Embryonic facial prominence (tissue), 1 donor: ENCODE results near the gene ATP13A3.

Experiments used
- DNase-seq: peaks from one replicate; pipeline ENCODE4 v3.0.0-alpha.2; 2016; ENCODE audit errors: extremely low spot score

ATP13A3 gene

DNA sequence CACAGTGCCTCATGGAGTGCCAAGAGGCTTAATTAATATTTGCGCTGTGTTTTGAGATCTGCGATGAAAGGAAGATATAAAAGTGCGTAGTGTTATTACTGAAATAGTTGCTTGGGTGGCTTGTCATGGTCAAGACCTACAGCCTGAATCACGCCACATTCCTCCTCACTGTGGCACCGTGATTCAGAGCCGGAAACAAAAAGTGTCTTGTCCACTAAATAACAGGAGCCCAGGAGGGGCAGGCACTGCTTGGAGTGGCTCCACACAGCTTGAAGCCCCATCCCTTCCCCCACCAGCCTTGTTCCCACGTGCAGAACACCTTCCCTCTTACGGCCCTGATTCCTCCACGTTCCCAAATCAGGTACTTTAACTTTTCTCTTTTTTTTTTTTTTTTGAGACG is 116.0 kb downstream of the ATP13A3 start:
- DNase-seq = no peak

DNA sequence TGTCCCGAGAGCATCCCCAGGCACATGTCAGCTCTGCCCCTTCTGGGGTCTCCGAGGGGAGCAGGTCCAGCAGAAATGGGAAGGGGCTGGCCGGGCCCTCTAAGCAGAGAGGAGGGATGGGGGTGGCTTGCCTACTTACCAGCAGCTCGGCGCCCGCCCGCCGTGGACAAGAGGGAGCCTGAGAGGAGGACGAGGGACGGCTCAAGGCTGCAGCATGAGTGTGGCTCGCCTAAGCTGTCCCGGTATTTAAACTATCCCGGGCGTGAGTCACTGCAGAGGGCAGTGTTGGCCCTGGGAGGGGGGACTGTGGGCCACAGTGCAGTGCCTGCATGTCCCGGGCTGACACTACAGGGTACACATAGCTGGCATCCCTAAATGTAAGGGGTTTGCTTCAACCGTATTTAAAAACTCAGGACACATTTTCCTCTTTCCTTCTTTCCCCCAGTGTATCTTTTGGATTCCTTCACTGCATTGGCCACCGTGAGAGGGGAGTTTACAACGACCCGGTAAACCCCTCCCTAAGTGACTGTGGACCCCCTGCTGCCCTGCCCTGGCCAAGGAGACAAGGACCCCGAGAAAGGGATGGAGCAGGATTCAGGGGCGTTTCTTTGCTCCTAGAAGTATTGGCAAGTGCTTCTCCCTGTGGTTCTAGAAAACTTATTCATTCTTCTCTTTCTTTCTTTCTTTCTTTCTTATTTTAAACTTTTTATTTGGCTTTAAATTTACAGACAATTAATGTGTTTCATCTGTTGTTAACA is 117.1 kb downstream of the ATP13A3 start, which contains the start of gene LRRC15:
TSS of gene LRRC15 (minus strand) at position 222 of the 758 bp plus-strand sequence. CDS start 8,700 bp downstream, outside the sequence.
- DNase-seq = no peak

DNA sequence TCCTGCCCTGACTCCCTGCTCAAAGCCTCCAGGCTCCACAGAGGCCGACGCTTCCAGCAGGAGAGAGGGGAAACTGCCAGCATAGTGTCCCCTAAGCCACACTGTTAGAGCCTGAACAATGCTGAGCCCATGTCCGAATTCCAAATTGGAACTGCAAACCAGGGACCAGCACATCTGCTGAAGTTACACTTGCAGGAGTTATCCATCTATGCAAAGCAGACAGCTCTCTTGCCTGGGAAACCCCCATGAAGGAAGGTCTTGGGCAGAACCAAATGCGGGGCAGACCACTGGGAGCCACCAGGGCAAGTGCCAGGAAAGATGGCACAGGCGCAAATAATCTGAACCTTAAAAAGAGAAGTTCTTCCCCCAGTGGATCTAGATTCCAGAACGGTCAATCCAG is 117.9 kb downstream of the ATP13A3 start:
- DNase-seq = no peak

DNA sequence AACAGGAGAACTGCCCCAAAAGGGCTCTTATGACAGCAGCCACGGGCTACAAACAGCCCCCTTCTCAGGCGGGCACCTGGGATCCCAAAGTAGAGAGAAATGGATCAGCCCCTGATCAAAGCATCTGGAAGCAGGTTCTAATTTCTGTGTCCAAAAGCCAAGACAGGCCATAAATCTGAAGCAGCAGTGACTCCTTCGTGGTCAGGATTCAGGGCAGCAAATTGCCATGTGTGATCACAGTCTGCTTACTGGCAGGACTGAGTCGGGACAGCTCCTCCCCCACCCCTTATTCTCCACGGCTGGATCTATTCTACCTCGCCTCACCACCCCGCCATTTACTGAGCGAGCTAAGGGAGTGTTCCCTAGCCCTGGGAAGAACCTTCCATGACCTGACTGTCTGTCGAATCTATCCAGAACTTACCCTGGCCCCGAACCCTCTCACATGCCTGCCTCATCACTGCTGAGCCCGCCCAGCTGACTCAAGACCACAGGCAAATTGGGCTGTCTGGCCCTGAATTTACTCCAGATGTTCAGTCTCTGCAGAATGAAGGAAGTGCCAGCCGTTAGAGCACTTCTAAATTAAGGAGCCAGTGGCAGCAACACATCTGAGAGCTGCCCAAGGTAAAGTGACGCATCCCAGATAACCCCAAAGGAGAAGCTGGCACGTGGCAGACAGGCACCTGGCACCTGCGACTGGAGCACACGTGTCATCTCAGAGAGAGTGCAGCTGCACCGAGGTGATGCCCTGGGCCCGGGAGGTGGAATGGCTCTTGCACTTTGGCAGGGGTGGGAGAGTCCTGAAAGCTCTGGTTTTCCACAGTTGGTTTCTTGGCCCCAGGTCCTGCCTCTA is 118.6 kb downstream of the ATP13A3 start:
- DNase-seq = peak; percentile 67

DNA sequence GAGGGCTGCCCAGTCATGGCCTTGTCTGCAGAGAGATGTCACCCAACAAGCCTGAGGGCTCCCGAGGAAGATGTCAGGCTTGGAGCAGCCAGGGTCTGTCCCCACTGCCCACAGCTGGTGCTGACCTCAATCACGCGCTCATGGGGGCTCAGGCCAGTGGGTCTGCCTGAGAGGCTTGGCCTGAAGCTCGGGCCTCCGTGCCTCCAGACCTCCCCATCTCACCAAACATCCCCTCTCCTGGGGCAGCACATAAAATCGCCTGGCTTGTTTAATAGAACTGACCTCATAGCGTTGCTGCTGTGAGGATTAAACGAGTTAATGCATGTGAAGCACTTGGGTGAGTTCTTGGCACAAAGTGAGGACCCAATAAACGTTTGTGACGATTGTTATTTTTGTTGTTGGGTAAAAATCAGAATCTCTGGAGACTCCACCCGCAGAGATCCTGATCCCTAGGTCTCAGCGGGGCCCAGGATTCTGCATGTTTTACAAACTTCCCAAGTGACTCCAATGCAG is 120.8 kb downstream of the ATP13A3 start:
- DNase-seq = no peak

DNA sequence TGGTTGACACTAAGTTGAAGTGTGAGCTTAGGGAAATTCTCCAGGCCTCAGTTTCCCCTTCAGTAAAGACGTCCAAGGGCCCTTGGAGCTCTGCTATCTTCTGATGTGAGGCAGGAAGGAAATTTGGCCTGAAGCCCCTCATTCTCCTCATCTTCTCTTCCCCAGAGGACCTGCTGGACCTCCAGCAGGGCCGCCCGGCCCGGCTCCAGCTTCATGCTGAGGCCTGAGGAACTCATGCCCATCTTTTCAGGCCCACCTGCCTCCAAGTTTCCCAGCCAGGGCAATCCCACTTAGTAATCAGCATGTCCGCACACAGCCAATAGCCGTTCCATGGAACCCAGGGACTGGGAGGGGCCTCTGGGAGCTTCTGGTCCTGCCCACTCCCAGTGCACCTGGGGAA is 121.3 kb downstream of the ATP13A3 start:
- DNase-seq = no peak

DNA sequence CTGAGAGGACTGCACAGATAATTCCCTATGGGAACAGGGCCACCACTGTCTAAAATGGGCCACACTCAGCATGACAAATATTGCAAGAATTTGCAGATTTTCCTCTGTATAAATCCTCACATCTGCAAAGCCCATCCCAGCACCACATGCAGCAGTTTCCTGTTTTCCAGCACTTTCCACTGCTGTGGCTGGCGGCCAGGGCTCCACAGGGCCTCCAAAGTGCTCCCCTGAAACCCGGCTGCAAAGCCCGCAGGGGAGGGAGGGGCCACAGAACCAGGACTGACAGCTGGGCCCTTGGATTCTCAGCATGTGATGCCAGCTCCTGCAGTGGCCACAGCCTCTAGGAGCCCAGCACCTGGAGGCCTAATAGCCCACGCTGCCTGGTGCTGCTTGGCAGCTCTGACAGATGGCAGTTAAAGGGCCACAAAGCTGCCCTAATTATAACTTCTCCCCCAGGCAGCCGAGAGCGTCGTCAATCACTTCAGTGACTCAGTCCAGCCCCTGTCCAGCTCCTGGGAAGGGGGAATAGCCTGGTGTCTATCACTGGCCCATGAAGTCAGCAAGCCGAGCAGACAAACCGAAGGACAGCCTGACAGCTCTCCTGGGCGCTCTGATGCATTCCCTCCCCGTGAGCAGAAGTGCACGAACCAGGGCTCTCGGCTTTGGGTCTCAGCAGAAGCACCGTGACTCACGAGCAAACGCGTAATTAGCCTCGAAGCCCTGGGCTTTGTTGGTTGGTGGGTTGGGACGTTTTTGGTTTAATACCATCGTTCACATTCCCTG is 122.0 kb downstream of the ATP13A3 start:
- no peak for DNase-seq

DNA sequence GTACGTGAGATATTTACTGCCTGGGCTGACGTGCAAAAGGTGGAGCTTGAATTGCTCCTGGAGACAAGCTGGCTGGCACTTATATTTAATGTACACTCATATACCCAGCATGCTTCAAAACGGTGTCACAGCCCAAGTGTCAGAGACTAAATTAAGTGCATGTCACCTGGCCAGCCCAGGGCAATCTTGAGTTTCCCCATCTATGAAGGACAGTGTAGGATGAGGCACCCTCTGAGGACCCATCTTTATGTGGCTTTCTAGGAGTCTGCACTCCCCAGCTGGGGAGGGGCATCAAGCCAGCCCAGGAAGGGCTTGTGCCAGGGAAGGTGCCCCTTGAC is 122.5 kb downstream of the ATP13A3 start:
- DNase-seq = no peak

DNA sequence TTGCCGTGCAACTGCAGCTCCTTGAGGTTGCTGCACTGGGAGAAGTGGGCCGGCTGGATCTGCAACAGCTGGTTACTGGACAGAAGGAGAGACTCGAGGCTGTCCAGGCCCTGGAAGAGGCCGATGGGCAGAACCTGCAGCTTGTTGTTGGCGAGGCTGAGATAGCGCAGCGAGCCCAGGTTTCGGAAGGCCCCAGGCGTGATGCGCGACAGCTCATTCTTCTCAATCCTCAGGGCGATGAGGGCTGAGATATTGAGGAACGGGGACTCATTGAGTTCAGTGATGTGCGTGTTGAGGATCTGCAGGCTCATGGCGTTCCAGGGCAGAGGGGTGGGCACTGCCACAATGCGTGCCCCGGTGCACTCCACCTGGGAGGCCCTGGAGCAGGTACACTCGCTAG is 126.2 kb downstream of the ATP13A3 start:
- no peak for DNase-seq

DNA sequence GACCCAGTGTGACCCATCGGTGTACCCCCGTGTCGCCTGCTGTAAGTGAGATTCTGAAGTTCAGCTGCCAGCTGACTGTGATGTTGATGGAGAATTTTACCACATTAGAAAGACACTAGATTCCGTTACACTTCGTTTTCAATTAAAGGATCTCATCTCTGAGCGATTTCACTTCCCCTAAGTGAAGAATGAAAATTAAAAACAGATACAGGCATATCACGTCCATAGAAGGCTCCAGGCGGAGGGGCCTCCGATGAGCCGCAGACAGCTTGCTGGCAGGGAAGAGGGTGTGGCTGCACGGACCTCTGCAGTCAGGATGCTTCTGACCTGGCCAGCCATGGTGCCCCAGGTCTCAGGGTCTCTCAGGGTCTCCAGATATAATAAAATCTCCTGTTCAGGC is 129.1 kb downstream of the ATP13A3 start:
- peak; percentile 10 for DNase-seq

DNA sequence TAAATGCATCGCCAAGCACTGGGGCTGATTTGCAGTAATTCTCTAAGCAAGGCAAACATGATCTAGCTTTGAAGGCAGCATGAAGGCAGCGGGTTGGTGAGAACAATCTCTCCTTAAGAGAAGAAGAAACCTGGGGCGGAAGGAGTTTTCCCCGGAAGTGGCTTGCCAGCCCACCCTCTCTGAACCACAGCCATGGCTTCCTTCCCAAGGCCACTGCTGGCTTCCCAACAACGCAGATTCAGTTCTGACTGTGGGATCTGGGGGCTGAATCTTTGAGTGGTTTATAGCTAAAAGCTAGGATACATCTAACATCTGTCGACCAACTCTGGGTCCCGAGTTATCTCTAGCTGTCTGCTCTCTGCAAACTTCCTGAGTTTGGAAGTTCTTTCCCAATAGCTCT is 131.4 kb downstream of the ATP13A3 start:
- no peak for DNase-seq

DNA sequence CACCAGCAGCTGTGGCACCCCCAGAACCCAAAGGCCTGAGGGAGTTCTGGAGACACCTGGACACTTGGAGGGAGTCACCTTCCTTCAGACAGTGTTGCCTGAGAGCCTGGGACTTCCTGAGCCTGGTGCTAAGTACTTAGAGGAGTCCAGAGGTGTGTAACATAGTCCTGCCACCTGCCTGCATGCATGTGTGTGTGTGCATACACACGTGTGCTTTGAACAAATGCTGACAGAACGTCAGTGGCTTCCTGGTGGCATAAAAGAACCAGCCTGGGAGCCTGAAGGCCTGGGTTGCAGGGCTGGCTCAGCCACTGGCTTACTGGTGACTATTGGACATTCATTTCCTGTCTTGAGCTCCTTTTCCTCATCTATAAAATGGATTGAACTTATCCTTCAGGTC is 132.5 kb downstream of the ATP13A3 start:
- no peak for DNase-seq
